Glutamatergic neuron (in vitro differentiated cells): ENCODE data around the gene IFI27L1. TPM values are rescaled to one million over a fixed set of nuclear protein-coding genes. Genes with fewer than 3 reads are reported as not detected.

Experiments
- DNase-seq: peaks from one replicate; pipeline ENCODE4 v3.0.0; 2022
- H3K27ac Mint-ChIP-seq: one replicate; pipeline ENCODE4 v1.8.0; 2020; ENCODE audit warnings: mild to moderate bottlenecking, mixed read lengths, inconsistent platforms; ENCODE audit not compliant: unreplicated experiment
- H3K27me3 Mint-ChIP-seq: one replicate; pipeline ENCODE4 v1.8.0; 2020; ENCODE audit warnings: mild to moderate bottlenecking, moderate library complexity, mixed read lengths, inconsistent platforms; ENCODE audit not compliant: unreplicated experiment
- H3K36me3 Mint-ChIP-seq: one replicate; pipeline ENCODE4 v1.8.0; 2020; ENCODE audit warnings: mild to moderate bottlenecking, mixed read lengths, inconsistent platforms; ENCODE audit not compliant: unreplicated experiment
- H3K4me1 Mint-ChIP-seq: one replicate; pipeline ENCODE4 v1.8.0; 2020; ENCODE audit warnings: mild to moderate bottlenecking, low read depth, mixed read lengths, inconsistent platforms; ENCODE audit not compliant: unreplicated experiment
- H3K4me3 Mint-ChIP-seq: one replicate; pipeline ENCODE4 v1.8.0; 2020; ENCODE audit warnings: mild to moderate bottlenecking, mixed read lengths, inconsistent platforms; ENCODE audit not compliant: unreplicated experiment
- H3K9me3 Mint-ChIP-seq: one replicate; pipeline ENCODE4 v1.8.0; 2020; ENCODE audit warnings: mild to moderate bottlenecking, moderate library complexity, mixed read lengths, inconsistent platforms; ENCODE audit not compliant: unreplicated experiment
- CTCF ChIP-seq: fragments of 200-600 bp; sonication (generic); IDR thresholded peaks from one replicate; pipeline ENCODE4 v1.5.0; 2021; ENCODE audit not compliant: partially characterized antibody, unreplicated experiment
- total RNA-seq: library from RNA; stranded (reverse); fragmentation: NEBNext Ultra II Directional; extraction: Animal tissue kit (Norgen Biotek cat#: 25700); gene quantifications from one replicate; pipeline ENCODE4 v1.2.1, GENCODE V29; 2021; ENCODE audit not compliant: unreplicated experiment

IFI27L1 gene
- total RNA-seq, 1 donor from 2014 or later = 45.7 TPM

DNA sequence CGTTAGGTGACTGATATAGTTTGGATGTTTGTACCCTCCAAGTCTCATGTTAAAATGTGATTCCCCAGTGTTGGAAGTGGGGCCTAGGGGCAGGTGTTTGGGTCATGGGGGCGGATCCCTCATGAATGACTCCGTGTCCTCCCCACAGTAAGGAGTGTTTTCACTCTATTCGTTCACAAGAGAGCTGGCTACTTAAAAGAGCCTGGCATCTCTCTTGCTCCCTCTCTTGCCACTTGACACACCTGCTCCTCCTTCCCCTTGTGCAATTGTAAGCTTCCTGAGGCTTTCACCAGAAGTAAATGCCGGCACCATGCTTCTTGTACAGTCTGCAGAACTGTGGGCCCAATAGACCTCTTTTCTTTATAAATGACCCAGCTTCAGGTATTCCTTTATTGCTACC lies 45.7 kb downstream of the IFI27L1 start:
- TF ChIP-seq CTCF = no peak
- DNase-seq = no peak
- H3K9me3 Mint-ChIP-seq = peaks cover 13% of the 10 kb centered on the region
- H3K4me1 Mint-ChIP-seq = no peaks in the 10 kb centered on the region
- no peak overlapping the region for H3K27ac Mint-ChIP-seq
- H3K36me3 Mint-ChIP-seq = peaks cover 16% of the 10 kb centered on the region
- H3K27me3 Mint-ChIP-seq = peaks cover 2% of the 10 kb centered on the region
- no peak overlapping the region for H3K4me3 Mint-ChIP-seq

DNA sequence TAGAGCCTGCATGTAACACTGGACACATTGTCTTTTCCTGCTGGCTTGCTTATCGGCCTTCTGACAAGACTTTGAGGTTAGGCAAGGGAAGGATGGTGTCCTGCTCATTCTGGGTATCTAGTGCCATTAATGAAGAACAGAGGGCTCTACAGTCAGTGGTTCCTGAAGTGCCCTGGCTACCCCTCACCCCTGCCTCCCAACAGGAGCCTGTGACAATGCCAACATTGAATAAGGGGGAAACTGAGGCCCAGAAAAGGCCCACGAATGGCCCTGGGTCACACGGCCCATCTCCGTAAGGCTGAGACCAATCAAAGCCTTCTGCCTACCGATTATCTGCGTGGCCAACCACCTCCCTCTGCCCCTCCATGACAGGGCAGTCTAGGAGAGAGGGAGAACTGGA lies 46.2 kb downstream of the IFI27L1 start:
- H3K36me3 Mint-ChIP-seq = peaks cover 10% of the 10 kb centered on the region
- H3K9me3 Mint-ChIP-seq = peaks cover 13% of the 10 kb centered on the region
- H3K27me3 Mint-ChIP-seq = peaks cover 2% of the 10 kb centered on the region
- no peak for DNase-seq
- no peak overlapping the region for H3K27ac Mint-ChIP-seq
- no peaks in the 10 kb centered on the region for H3K4me1 Mint-ChIP-seq
- no peak for TF ChIP-seq CTCF
- no peak overlapping the region for H3K4me3 Mint-ChIP-seq

DNA sequence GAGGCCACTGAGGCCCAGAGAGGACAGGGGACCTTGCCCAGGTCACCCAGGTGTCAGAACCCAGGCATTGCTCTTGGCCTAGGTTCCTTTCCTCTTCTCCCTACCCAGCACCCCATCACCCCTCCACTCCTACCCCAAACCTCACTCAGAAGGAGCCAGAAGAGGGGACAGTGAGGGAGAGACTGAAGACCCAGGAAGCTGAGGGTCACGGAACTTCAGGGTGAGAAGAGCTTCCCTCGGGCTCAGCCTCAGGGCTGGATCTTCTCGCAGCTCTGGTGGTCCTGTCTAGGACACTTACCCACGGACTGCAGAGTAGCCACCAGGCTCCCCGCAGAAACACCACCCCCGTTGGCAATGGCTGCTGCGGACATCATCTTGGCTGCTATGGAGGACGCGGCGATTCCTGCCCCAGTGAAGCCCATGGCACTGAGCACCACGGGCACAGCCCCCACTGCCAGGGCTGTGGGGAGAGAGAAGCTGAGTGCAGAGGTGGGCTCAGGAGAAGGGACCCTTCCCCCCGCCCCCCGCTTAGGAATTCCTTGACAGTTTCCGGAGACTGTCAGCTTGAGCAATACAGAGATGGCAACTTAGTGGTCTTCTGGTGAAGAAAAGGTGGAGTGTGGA lies 47.2 kb downstream of the IFI27L1 start:
- Mint-ChIP-seq H3K27ac (peak overlapping the region; percentile 53), H3K36me3 (peaks cover under 1% of the 10 kb centered on the region), H3K4me3 (peak overlapping the region; percentile 87), H3K4me1 (no peaks in the 10 kb centered on the region), H3K27me3 (peaks cover 2% of the 10 kb centered on the region), H3K9me3 (peaks cover 8% of the 10 kb centered on the region)
- no peak for DNase-seq
- TF ChIP-seq CTCF = no peak

- Mint-ChIP-seq H3K9me3 (peaks cover 8% of the 10 kb centered on the region), H3K27ac (peak within 1 kb of the TSS; percentile 65), H3K4me1 (no peaks in the 10 kb centered on the region), H3K27me3 (peaks cover 2% of the 10 kb centered on the region), H3K36me3 (no peaks in the 10 kb centered on the region), H3K4me3 (peak within 1 kb of the TSS; percentile 87)
- peak; percentile 75 for DNase-seq
- TF ChIP-seq CTCF = peak; percentile 26
These were observed 48.1 kb downstream of the IFI27L1 start, which contains the start of gene IFI27L2 for GRCh38 chr14:94129111-94129757. Gene IFI27L2, minus strand, starts transcription at chr14:94129604. Its CDS starts 40 bp downstream, at chr14:94129564.
